Measurements from ENCODE around the gene HEMGN. TPM values are rescaled to one million over a fixed set of nuclear protein-coding genes. Genes with fewer than 3 reads are reported as not detected.

HEMGN gene
- total RNA-seq, 6 experiments from 2014 or later, result 0.09 to 2.9 (median 1.0) TPM; not detected in 3

GRCh38 chr9:97903177-97903576 lies 34.8 kb downstream of the HEMGN start:
- no peaks in the 10 kb centered on the region for H3K9me3 ChIP-seq
- WGBS (ENCODE audit: insufficient coverage, low coverage, low lambda C conversion rate, missing lambda C conversion rate), result 90% methylated on average over 1 of the region's 1 CpG
- H3K27me3 ChIP-seq, result no peaks in the 10 kb centered on the region
- no peak overlapping the region for H3K4me3 ChIP-seq
- H3K36me3 ChIP-seq, result peaks cover 0 to 12% (median 10%) of the 10 kb centered on the region in 4 donors
- no peak overlapping the region for H3K27ac ChIP-seq
- intact Hi-C loops (cut with DNase I), result loop anchor here in 1 of 2 donors (5.0 kb wide), 1 partner anchor 196 kb away; no protein-coding TSS in a partner anchor
- TF ChIP-seq, protein P1, sequence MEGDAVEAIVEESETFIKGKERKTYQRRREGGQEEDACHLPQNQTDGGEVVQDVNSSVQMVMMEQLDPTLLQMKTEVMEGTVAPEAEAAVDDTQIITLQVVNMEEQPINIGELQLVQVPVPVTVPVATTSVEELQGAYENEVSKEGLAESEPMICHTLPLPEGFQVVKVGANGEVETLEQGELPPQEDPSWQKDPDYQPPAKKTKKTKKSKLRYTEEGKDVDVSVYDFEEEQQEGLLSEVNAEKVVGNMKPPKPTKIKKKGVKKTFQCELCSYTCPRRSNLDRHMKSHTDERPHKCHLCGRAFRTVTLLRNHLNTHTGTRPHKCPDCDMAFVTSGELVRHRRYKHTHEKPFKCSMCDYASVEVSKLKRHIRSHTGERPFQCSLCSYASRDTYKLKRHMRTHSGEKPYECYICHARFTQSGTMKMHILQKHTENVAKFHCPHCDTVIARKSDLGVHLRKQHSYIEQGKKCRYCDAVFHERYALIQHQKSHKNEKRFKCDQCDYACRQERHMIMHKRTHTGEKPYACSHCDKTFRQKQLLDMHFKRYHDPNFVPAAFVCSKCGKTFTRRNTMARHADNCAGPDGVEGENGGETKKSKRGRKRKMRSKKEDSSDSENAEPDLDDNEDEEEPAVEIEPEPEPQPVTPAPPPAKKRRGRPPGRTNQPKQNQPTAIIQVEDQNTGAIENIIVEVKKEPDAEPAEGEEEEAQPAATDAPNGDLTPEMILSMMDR (IDR thresholded peaks at IDR 0.05), result no peak
- TF ChIP-seq POLR2A (IDR thresholded peaks at IDR 0.05), result no peak
- peaks cover 0 to 17% (median 0%) of the 10 kb centered on the region in 4 donors for H3K4me1 ChIP-seq
- ATAC-seq (no peak), DNase-seq (no peak)

- TF ChIP-seq, protein P1 (IDR thresholded peaks at IDR 0.05), result peak; percentile 65 to 79 (median 71)
- no peak for TF ChIP-seq POLR2A (IDR thresholded peaks at IDR 0.05)
- Histone ChIP-seq H3K36me3 (peaks cover 0 to 12% (median 10%) of the 10 kb centered on the region in 4 donors), H3K27me3 (no peaks in the 10 kb centered on the region), H3K4me3 (no peak overlapping the region), H3K27ac (no peak overlapping the region), H3K4me1 (peaks cover 0 to 12% (median 0%) of the 10 kb centered on the region in 4 donors), H3K9me3 (no peaks in the 10 kb centered on the region)
- intact Hi-C loops (cut with DNase I), result loop anchor here in 1 of 2 donors (5.0 kb wide), 1 partner anchor 194 kb away; no protein-coding TSS in a partner anchor
- ATAC-seq (peak; percentile 74 to 88 (median 86)), DNase-seq (peak in 1 of 3 donors; percentile 57)
- WGBS (ENCODE audit: insufficient coverage, low coverage, low lambda C conversion rate, missing lambda C conversion rate), result 24% methylated on average over 5 of the region's 5 CpGs
Measured at GRCh38 chr9:97900738-97901565, 37.0 kb downstream of the HEMGN start.

- peak in 1 of 3 donors; percentile 43 for DNase-seq
- no peak overlapping the region for H3K27ac ChIP-seq
- WGBS (ENCODE audit: insufficient coverage, low coverage, low lambda C conversion rate, missing lambda C conversion rate), result 56% methylated on average over 4 of the region's 9 CpGs
- H3K9me3 ChIP-seq, result no peaks in the 10 kb centered on the region
- peak in 3 of 4 donors; percentile 41 to 60 (median 59) for ATAC-seq
- H3K36me3 ChIP-seq, result peaks cover 0 to 12% (median 10%) of the 10 kb centered on the region in 4 donors
- H3K4me3 ChIP-seq, result no peak overlapping the region
- no peak for TF ChIP-seq POLR2A (IDR thresholded peaks at IDR 0.05)
- TF ChIP-seq, protein P1 (IDR thresholded peaks at IDR 0.05), result no peak
- intact Hi-C loops (cut with DNase I), result loop anchor here in 1 of 2 donors (5.0 kb wide), 1 partner anchor 193 kb away; no protein-coding TSS in a partner anchor
- no peaks in the 10 kb centered on the region for H3K27me3 ChIP-seq
- peaks cover 0 to 8% (median 0%) of the 10 kb centered on the region in 4 donors for H3K4me1 ChIP-seq
Measured at GRCh38 chr9:97900103-97900737, 37.8 kb downstream of the HEMGN start.

DNA sequence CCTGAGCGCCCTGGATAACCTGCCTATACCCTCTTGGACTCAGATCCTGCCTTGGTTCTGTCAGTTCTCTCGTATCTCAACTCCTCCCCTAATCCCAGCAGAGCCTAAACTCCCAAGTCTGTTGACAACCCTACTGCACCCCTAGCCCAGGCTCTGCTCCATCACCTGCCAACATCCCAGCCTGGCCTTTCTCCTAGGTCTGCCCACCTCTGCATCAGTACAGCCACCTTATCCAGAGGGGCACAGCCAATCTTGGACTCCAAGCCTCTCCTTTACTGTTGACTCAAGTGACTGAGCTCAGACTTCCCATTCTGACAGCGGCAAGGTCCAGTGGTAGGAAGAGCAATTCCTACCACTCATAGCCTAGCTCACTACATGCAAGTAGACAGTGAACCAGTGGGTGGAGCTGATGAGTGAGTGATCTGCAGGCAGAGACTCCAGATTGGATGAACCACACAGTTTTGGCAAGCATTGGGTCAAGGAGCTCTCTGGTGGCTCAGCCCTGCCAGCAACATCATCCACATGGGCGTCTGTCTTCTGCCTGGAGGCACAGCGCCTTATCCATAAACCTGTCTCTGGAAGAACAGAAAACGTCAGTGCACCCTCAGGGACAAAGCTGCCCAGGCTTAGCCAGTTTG lies 42.2 kb downstream of the HEMGN start:
- DNase-seq (no peak), ATAC-seq (peak in 2 of 4 donors; percentile 33 to 40)
- TF ChIP-seq, protein P1 (IDR thresholded peaks at IDR 0.05), result no peak
- TF ChIP-seq POLR2A (IDR thresholded peaks at IDR 0.05), result no peak
- H3K9me3 ChIP-seq, result no peaks in the 10 kb centered on the region
- H3K36me3 ChIP-seq, result no peaks in the 10 kb centered on the region
- H3K4me3 ChIP-seq, result no peak overlapping the region
- peaks cover 0 to 6% (median 0%) of the 10 kb centered on the region in 4 donors for H3K4me1 ChIP-seq
- no peak overlapping the region for H3K27ac ChIP-seq
- 82% methylated on average over 4 of the region's 6 CpGs for WGBS (ENCODE audit: insufficient coverage, low coverage, low lambda C conversion rate, missing lambda C conversion rate)
- intact Hi-C loops (cut with DNase I), result loop anchor here in 1 of 2 donors (10.0 kb wide), 1 partner anchor 181 kb away; no protein-coding TSS in a partner anchor
- H3K27me3 ChIP-seq, result no peaks in the 10 kb centered on the region

Data from right lobe of liver (tissue), 6 donors.